ENCODE data around the gene HORMAD1.

HORMAD1 gene

DNA sequence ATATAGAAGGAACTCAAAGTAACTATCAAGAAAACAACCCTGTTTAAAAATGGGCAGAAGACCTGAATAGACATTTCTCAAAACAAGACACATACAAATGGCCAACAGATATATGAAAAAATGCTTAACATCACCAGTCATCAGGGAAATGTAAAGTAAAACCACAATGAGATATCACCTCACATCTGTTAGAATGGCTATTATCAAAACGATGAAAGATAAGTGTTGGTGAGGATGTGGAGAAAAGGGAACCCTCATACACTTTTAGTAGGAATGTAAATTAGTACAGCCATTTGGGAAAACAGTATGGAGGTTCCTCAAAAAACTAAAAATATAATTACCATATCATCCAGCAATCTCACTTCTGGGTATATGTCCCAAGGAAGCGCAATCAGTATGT, 41.9 kb upstream of the HORMAD1 start:
- Histone ChIP-seq H3K36me3 (no peaks in the 10 kb centered on the region), H3K4me1 (peaks cover 0 to 7% (median 0%) of the 10 kb centered on the region in 4 donors), H3K9me3 (no peaks in the 10 kb centered on the region), H3K4me3 (no peak overlapping the region), H3K27ac (no peak overlapping the region), H3K27me3 (no peaks in the 10 kb centered on the region)
- intact Hi-C loops (cut with DNase I; ENCODE audit: low total_unique reads) = no loop called here
- TF ChIP-seq, protein P1, sequence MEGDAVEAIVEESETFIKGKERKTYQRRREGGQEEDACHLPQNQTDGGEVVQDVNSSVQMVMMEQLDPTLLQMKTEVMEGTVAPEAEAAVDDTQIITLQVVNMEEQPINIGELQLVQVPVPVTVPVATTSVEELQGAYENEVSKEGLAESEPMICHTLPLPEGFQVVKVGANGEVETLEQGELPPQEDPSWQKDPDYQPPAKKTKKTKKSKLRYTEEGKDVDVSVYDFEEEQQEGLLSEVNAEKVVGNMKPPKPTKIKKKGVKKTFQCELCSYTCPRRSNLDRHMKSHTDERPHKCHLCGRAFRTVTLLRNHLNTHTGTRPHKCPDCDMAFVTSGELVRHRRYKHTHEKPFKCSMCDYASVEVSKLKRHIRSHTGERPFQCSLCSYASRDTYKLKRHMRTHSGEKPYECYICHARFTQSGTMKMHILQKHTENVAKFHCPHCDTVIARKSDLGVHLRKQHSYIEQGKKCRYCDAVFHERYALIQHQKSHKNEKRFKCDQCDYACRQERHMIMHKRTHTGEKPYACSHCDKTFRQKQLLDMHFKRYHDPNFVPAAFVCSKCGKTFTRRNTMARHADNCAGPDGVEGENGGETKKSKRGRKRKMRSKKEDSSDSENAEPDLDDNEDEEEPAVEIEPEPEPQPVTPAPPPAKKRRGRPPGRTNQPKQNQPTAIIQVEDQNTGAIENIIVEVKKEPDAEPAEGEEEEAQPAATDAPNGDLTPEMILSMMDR (IDR thresholded peaks at IDR 0.05) = no peak
- no peak for DNase-seq

DNA sequence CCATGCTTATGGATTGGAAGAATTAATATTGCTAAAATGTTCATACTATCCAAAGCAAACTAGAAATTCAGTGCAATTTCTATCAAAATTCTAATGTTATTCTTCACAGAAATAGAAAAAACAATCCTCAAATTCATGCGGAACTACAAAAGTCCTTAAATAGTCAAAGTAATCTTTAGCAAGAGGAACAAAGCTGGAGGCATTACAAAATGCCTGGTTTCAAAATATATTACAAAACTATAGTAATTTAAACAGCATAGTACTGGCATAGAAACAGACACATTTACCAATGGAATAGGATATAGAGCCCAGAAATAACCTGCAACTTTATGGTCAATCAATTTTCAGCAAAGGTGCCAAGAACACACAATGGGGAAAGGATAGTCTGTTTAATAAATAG, 41.1 kb upstream of the HORMAD1 start:
- no peak overlapping the region for H3K27ac ChIP-seq
- no peak for DNase-seq
- TF ChIP-seq, protein P1 (IDR thresholded peaks at IDR 0.05) = no peak
- peaks cover 0 to 7% (median 0%) of the 10 kb centered on the region in 4 donors for H3K4me1 ChIP-seq
- intact Hi-C loops (cut with DNase I; ENCODE audit: low total_unique reads) = no loop called here
- H3K9me3 ChIP-seq = no peaks in the 10 kb centered on the region
- H3K4me3 ChIP-seq = no peak overlapping the region
- no peaks in the 10 kb centered on the region for H3K27me3 ChIP-seq
- no peaks in the 10 kb centered on the region for H3K36me3 ChIP-seq

DNA sequence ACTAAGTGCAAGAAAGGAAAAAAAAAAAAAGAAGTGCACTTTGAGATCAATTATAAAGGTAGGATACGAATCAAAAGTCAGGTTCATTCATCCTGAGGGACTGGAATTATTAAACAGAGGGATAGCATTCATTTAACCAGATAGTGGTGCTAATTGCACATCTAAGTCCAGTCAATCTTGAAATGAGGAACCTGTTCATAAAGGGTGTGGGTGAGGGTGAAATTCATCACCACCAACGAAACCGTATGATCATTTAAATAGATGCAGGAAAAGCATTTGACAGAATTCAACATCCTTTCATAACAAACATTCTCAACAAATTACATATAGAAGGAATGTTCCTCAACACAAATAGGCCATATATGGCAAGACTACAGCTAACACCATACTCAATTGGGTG, 39.3 kb upstream of the HORMAD1 start:
- no peak overlapping the region for H3K4me3 ChIP-seq

DNA sequence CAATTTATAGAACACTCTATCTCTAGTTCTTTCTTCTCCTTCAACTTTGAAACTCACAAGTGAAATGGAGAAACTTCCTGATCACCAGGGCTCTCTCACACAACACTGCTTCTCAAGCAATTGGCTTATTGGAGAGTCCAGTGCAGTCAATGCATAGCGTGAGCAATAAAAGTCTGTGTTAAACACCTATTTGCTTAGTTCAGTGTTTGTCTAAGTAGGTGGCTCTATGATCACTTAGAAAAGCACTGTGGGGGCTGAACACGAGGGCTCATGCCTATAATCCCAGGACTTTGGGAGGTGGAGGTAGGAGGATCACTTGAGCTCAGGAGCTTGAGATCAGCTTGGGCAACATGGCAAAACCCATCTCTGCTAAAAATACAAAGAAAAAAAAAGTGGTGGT, 32.7 kb upstream of the HORMAD1 start:
- H3K9me3 ChIP-seq = no peaks in the 10 kb centered on the region
- H3K4me3 ChIP-seq = no peak overlapping the region
- H3K27ac ChIP-seq = no peak overlapping the region
- peaks cover 0 to 3% (median 0%) of the 10 kb centered on the region in 3 donors for H3K36me3 ChIP-seq
- H3K4me1 ChIP-seq = no peaks in the 10 kb centered on the region
- H3K27me3 ChIP-seq = no peaks in the 10 kb centered on the region
- DNase-seq = no peak
- intact Hi-C loops (cut with DNase I; ENCODE audit: low total_unique reads) = no loop called here
- TF ChIP-seq, protein P1 (IDR thresholded peaks at IDR 0.05) = no peak

More for the DNA sequence above, 39.3 kb upstream of the HORMAD1 start:
- no peaks in the 10 kb centered on the region for H3K36me3 ChIP-seq
- DNase-seq = no peak
- no peaks in the 10 kb centered on the region for H3K27me3 ChIP-seq
- H3K9me3 ChIP-seq = no peaks in the 10 kb centered on the region
- H3K27ac ChIP-seq = no peak overlapping the region
- H3K4me1 ChIP-seq = peaks cover 0 to 7% (median 0%) of the 10 kb centered on the region in 4 donors
- intact Hi-C loops (cut with DNase I; ENCODE audit: low total_unique reads) = no loop called here
- TF ChIP-seq, protein P1 (IDR thresholded peaks at IDR 0.05) = no peak

DNA sequence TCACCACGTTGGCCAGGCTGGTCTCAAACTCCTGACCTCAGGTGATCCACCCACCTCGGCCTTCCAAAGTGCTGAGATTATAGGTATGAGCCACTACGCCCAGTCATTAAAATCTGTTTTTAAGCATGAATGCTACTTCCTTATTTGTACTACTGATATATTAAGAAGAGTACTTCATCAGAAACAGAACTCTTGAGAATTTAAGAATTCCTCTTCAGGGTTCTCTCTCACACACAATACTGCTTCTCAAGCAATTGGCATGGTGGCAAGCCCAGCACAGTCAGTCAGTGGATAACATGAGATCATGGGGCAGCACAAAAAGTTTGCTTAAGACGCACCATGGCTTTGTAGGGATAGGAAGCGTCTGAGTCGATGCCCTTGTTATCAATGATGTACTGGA, 30.7 kb upstream of the HORMAD1 start:
- no peak for DNase-seq
- Histone ChIP-seq H3K9me3 (no peaks in the 10 kb centered on the region), H3K36me3 (peaks cover 0 to 3% (median 0%) of the 10 kb centered on the region in 3 donors), H3K4me1 (no peaks in the 10 kb centered on the region), H3K27ac (no peak overlapping the region), H3K27me3 (no peaks in the 10 kb centered on the region), H3K4me3 (no peak overlapping the region)
- TF ChIP-seq, protein P1 (IDR thresholded peaks at IDR 0.05) = no peak
- intact Hi-C loops (cut with DNase I; ENCODE audit: low total_unique reads) = no loop called here

DNA sequence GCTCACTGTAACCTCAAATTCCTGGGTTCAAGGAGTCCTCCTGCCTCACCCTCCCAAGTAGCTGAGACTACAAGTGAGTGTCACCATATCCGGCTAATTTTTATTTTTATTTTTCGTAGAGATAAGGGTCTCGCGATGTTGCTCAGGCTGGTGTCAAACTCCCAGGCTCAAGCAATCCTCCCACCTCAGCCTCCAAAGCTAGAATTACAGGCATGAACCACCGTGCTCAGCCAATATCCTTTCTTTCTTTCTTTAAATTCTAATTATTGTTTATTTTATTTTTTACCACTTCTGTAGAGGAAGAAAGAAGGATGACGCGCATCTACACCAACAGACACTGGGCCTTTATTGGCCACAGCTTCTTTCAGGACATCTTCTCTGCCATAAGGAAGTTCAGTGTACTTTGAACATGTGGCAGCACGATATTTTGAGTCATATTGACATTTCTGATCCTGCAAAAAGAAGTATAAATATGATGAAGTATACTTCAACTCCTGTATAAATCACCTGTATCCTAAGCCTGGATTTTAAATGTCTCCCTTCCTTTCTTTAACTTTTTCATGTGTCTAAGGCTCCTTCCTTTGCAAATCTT, 29.1 kb upstream of the HORMAD1 start:
- Histone ChIP-seq H3K9me3 (no peaks in the 10 kb centered on the region), H3K4me3 (no peak overlapping the region), H3K27me3 (no peaks in the 10 kb centered on the region), H3K27ac (no peak overlapping the region), H3K4me1 (no peaks in the 10 kb centered on the region), H3K36me3 (peaks cover 0 to 3% (median 0%) of the 10 kb centered on the region in 3 donors)
- intact Hi-C loops (cut with DNase I; ENCODE audit: low total_unique reads) = no loop called here
- no peak for DNase-seq
- TF ChIP-seq, protein P1 (IDR thresholded peaks at IDR 0.05) = no peak

All from tibial artery (tissue), 4 donors.